Non-pigmented ciliary epithelial cell (primary cell): ENCODE data around the gene MGA.
A peak's percentile ranks its signal among the peaks of the same experiment; 100 is the strongest.

Source experiments
- DNase-seq: peaks from one replicate; pipeline ENCODE4 v3.0.0-alpha.2; 2010; ENCODE audit warnings: low read depth

The MGA gene

DNA sequence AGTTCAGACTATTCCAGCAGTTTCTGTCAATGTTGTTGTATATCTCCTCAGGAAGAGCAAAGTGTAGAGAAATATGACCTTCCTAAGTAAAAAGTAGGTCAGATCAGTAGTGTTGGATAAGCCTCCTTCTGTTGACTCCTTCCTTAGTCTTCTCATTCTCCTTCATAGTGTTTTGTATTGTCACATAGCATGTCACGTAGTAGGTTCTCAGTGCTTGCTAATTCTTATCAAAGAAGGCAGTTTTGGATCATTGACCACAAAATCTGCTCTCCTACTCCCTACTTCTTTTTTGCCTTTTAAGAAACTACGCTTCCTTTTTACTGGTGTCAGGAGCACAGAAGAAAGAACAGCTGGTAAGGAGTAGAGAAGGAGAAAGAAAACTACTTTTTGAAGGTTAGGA, 1.0 kb upstream of the MGA start:
- DNase-seq = no peak

DNA sequence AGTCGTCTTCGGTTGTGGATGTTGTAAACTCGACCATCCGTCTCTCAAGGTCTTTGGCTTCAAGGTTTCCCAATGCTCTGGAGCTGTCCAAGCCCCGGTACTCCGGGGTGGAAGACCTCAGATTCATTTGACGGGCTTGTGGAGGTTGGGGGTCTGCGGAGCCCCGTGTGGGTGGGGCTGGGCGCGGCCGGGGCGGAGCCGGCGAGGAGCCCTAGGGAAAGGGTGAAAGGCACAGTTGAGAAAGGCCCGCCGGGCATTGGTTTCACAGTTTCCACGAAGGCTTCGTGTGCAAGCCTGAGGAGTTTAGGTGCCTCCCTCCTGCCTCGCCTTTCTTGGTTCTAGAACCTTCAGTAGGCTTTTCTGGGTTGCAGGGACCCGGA, 360 bp upstream of the MGA start:
- no peak for DNase-seq

GRCh38 chr15:41661078-41661517, 893 bp downstream of the MGA start:
- DNase-seq = no peak

DNA sequence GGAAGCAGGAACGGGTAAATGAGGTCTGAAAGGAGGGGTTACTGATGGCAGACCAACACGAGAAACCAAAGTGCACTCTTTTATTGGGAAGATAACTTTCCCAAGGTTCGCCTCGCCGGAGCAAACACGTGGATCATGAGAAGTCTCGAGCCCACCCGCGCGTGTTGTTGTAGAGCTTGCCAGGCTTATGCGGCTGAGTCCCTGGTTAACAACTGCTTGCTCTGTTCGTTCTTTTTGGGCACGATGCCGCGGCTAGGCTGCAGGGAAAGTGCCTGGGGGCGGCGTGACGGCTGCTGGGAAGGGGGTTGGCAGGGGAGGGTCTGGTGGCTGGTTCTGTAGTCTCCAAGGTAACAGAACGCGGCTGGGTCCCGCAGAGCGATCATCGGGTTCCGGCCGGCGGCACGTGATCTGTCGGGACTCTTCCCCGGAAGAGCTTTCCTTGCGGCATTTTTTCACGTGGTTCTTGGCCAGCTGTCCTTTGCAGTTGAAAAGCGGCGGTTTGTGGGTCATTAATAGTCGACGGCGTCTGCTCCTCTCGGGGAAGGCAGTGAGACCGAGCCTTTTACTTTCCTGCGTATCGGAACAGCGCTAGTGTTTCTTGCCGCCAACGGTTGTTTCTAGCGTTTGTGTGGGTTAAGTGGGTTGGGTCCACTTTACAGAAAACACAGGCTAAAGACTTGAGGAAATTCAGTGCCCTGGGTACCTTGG, 1.5 kb downstream of the MGA start:
- DNase-seq = no peak

GRCh38 chr15:41666353-41666920, 6.2 kb downstream of the MGA start:
- DNase-seq = no peak

- no peak for DNase-seq
Measured at GRCh38 chr15:41669701-41670100, 9.5 kb downstream of the MGA start.

DNA sequence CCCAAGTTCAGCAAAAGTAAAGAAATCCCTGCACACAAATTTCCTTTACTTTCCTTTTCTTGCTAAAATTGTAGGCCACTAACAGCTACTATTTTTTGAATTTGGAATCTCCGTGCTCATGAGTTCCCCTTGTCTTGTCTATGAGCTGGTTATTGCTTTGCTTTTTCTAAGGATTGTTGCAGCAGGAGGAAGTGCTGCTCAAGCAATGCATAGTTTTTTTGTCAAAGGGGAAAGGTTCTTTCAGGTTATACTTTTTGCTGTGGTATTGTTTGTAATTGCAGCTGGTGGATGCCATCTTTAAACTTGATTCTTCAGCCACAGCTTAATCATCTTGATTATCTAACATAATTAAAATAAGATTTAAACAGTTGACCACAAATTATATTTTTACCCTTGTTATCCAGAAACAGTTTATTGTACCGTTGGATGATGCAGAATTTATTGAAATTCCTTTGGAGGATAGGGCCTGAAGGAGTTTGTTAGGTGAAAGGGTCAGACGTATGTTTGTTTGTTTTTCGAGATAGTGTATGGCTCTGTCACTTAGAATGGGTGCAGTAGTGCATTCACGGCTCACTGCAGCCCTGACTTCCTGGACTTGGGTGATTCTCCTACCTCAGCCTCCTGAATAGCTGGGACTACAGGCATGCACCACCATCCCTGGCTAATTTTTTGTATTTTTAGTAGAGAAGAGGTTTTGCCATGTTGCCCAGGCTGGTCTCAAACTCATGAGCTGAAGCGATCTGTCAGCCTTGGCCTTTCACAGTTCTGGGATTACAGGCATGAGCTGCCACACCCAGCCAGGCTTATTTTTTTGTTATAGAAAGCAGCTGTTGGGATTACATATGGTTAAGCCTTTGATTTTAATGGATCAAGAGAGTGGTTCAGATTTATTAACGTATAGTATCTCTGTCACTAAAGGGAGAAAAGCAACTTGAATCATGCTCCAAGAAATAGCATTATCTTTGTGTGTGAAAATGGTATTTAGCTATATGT, 11.7 kb downstream of the MGA start:
- DNase-seq = no peak

GRCh38 chr15:41675337-41675736, 15.1 kb downstream of the MGA start:
- no peak for DNase-seq

DNA sequence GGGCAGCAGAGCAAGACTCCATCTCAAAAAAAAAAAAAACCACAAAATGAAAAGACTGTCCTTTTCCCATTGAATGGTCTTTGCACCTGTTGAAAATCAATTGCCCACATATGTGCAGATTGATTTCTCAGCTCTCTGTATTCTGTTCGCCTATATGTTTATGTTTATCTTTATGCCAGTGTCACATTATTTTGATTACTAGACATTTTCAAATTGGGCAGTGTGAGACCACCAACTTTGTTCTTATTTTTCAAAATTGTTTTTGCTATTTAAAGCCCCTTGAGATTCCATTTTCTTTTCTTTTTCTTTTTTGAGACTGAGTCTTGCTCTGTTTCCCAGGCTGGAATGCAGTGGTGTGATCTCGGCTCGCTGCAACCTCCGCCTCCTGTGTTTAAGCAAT, 18.5 kb downstream of the MGA start:
- DNase-seq = no peak

DNA sequence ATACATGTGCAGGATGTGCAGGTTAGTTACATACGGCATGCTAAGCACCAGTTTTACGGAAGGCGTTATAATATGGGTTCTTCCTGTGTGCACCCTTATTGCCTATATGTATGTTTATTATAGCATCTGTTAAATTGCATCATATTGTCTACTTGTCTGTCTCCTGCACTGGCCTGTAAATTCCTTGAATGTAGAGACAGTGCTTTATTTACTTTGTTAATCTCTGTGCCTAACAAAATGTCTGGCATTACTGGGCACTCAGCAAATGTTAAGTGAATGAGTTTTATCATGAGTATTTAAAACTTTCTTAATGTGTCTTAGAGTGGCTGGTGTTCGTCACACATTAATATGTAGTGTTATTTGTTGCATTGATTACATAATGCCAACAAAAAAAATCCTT, 23.8 kb downstream of the MGA start:
- no peak for DNase-seq

- no peak for DNase-seq
Measured at GRCh38 chr15:41688671-41689070, 28.5 kb downstream of the MGA start.

GRCh38 chr15:41689083-41689482, 28.9 kb downstream of the MGA start:
- no peak for DNase-seq

DNA sequence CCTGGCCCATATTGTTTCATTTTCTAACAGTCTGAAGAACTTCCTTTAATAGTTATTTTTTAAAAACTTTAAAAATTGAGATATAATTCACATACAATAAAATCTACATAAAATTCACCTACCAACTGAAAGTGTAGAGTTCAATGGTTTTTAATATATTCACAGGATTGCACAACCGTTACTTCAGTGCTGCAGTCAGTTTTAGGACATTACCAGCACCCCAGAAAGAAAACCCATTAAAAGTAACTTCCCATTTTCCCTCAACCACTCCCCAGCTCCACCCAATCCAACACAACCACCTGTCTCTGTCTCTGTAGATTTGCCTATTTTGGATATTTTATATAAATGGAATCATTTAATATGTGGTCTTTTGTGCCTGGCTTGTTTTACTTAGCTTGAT, 29.6 kb downstream of the MGA start:
- no peak for DNase-seq

GRCh38 chr15:41690636-41691035, 30.4 kb downstream of the MGA start:
- DNase-seq = no peak

- DNase-seq = no peak
Measured at GRCh38 chr15:41691471-41691870, 31.3 kb downstream of the MGA start.

- no peak for DNase-seq
Measured at GRCh38 chr15:41692049-41692448, 31.8 kb downstream of the MGA start.

DNA sequence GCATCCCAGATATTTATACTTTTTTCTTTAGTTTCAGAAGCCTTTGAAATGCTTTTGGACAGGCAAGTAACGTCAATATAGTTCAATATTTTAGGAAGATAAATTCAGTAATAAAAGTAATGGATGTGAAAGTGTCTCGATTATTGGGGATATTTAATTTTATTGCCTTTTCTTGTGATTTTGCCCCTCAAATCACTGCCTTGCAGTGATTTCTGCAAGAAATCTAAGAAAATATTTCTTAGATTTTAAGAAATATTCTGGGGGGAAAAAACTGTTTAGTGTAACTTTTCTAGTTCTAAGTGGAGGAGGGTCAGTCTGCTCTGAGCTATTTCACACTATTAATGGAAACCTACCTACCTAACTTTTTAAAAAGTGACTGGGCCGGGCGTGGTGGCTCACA, 33.6 kb downstream of the MGA start:
- no peak for DNase-seq

- peak; percentile 14 for DNase-seq
Measured at GRCh38 chr15:41695750-41696436, 35.7 kb downstream of the MGA start.

GRCh38 chr15:41698779-41699178, 38.6 kb downstream of the MGA start:
- DNase-seq = peak; percentile 17

DNA sequence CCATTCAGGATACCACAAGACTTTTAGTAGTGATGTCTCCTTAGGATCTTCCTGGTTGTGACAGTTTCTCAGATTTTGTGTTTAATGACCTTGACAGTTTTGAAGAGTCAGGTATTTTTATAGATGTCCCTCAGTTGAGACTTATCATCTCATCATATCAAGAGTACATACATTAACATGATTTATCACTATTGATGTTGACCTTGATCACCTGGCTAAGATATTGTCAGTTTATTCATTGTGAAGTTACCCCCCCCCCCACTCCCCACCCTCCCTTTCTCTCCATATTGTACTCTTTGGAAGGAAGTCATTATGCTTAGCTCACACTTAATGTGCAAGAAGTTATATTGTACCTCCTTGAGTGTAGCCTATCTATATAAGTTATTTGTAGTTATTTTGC, 42.9 kb downstream of the MGA start:
- no peak for DNase-seq

DNA sequence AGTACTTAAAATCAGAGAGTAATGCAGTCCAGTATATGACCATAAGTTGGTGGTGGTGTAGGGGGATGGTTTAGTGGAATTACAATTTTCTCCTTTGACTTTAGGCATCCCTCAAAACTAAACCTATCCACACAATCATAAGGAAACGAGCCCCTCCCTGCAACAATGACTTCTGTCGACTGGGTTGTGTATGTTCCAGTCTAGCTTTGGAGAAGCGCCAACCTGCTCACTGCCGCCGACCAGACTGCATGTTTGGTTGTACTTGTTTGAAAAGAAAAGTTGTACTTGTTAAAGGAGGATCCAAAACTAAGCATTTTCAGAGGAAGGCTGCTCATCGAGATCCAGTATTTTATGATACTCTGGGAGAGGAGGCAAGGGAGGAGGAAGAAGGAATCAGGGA, 52.8 kb downstream of the MGA start:
- DNase-seq = no peak

GRCh38 chr15:41714291-41714690, 54.1 kb downstream of the MGA start:
- no peak for DNase-seq
